Breast epithelium (tissue), 3 donors: ENCODE results near the gene OR5W2.

Experiments
- CTCF ChIP-seq, 3 donors: fragments of 450-650 bp; IDR thresholded peaks; one replicate each; pipeline ENCODE4 v1.5.1; 2016 to 2017; ENCODE audit warnings: antibody characterized with exemption in 3 of 3, mild to moderate bottlenecking in 3 of 3, moderate library complexity in 3 of 3
- POLR2AphosphoS5 ChIP-seq, 3 donors: sonication (generic); formaldehyde crosslinking; IDR thresholded peaks; one replicate each; pipeline ENCODE4 v1.6.1; 2017; ENCODE audit warnings: antibody characterized with exemption in 3 of 3

DNA sequence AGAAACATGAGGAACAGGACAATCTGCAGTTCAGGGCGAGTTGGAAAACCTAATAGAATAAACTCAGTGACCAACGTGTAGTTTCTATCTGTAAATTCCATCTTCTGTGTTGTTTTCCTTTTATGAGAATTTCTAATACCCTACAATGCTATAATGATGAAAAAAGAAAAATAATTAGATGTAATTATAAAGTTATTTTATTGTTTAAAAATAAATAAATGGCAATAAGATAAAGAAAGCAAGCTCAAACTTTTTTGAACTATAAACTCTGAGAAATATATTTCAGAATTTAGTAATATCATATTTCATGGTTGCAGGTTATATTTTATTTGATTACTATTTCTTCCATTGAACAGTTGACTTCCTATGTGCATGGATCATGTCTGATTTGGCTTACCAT lies 21.9 kb upstream of the OR5W2 start, which contains the start of gene OR5I1:
- no peak for TF ChIP-seq POLR2AphosphoS5 (IDR thresholded peaks at IDR 0.05)
- TF ChIP-seq CTCF (IDR thresholded peaks at IDR 0.05), result no peak
